ENCODE data around the gene ST6GAL1.

- no peak for TF ChIP-seq CTCF (IDR thresholded peaks at IDR 0.05 in 2 of 3, conservative IDR thresholded peaks at IDR 0.05 in 1 of 3; ENCODE audit: borderline replicate concordance in 1 of 3, insufficient read depth in 1 of 3, low read depth in 2 of 3, low read length in 2 of 3)
- no peak for TF ChIP-seq POLR2AphosphoS5 (IDR thresholded peaks at IDR 0.05; ENCODE audit: low read depth, low read length)
- no peak for TF ChIP-seq EZH2 (IDR thresholded peaks at IDR 0.05)
- no peak for TF ChIP-seq FOSL1 (IDR thresholded peaks at IDR 0.05; ENCODE audit: low read depth)
- TF ChIP-seq POLR2A (IDR thresholded peaks at IDR 0.05; ENCODE audit: borderline replicate concordance, extremely low read depth, insufficient read depth, insufficient read length), result no peak
- no peak for TF ChIP-seq JUND (IDR thresholded peaks at IDR 0.05)
- no peak for TF ChIP-seq TCF7L2 (IDR thresholded peaks at IDR 0.05; ENCODE audit: borderline replicate concordance, extremely low read depth, insufficient read depth, insufficient read length)
- TF ChIP-seq SP1 (IDR thresholded peaks at IDR 0.05; ENCODE audit: low read depth), result no peak
- TF ChIP-seq CEBPB (IDR thresholded peaks at IDR 0.05; ENCODE audit: low read depth), result no peak
- no peak for TF ChIP-seq MAX (IDR thresholded peaks at IDR 0.05)
- TF ChIP-seq ZNF274 (IDR thresholded peaks at IDR 0.05; ENCODE audit: low read depth, low read length), result no peak
- TF ChIP-seq EZH2phosphoT487 (IDR thresholded peaks at IDR 0.05; ENCODE audit: borderline replicate concordance), result no peak
- no peak for TF ChIP-seq SRF (IDR thresholded peaks at IDR 0.05; ENCODE audit: low read depth)
- TF ChIP-seq SIN3A (IDR thresholded peaks at IDR 0.05; ENCODE audit: low read depth), result no peak
Observed at GRCh38 chr3:187005827-187006481, 75.6 kb downstream of the ST6GAL1 start.

Data from HCT116 (cell line).